Panc1 (cell line): ENCODE measurements around the gene ERN2. TPM values are rescaled to one million over a fixed set of nuclear protein-coding genes. Genes with fewer than 3 reads are reported as not detected.
"Not testable (repeated sequence)": the region's sequence is repeated elsewhere in the genome, so short reads cannot be mapped to it uniquely, and the experiment has no call there.

Source experiments
- ATAC-seq: fragments of 200-7000 bp; cut with Tn5 transposase; 2 replicates; pipeline ENCODE4 v1.9.1; 2020; ENCODE audit warnings: mild to moderate bottlenecking, moderate library complexity
- BruUV-seq: library from RNA; stranded (reverse); fragments of 400-500 nt; replicated peaks from 2 replicates; lab custom pipeline; 2021; lab: Mats Ljungman, UMichigan
- CTCF ChIA-PET: fragments of 300-600 bp; sonication (Branson Sonifier 250); formaldehyde crosslinking; loops from one replicate; lab custom pipeline; 2022; ENCODE audit warnings: antibody characterized with exemption; lab: Charles Lee
- POLR2A ChIA-PET: fragments of 300-600 bp; sonication (Branson Sonifier 250); formaldehyde crosslinking; loops from one replicate; lab custom pipeline; 2022; ENCODE audit warnings: antibody characterized with exemption; lab: Charles Lee
- DNase-seq: peaks from one replicate; pipeline ENCODE4 v3.0.0-alpha.2; 2010; ENCODE audit warnings: low read depth, low spot score
- H3K27ac ChIP-seq: 2 replicates; pipeline ENCODE4 v1.5.1; 2011; ENCODE audit warnings: mild to moderate bottlenecking, low read length, inconsistent platforms
- H3K27me3 ChIP-seq: fragments of 200-500 bp; sonication (Bioruptor generic); 2 replicates; pipeline ENCODE4 v1.6.0; 2014; ENCODE audit warnings: low read length, inconsistent platforms; ENCODE audit not compliant: control insufficient read depth, insufficient read depth
- H3K36me3 ChIP-seq: fragments of 200-500 bp; sonication (Bioruptor generic); 2 replicates; pipeline ENCODE4 v1.5.1; 2014; ENCODE audit warnings: inconsistent platforms, mild to moderate bottlenecking, low read length, moderate library complexity; ENCODE audit not compliant: control insufficient read depth, insufficient read depth
- H3K4me1 ChIP-seq: 2 replicates; pipeline ENCODE4 v1.5.1; 2011; ENCODE audit warnings: inconsistent platforms, mild to moderate bottlenecking, low read length, moderate library complexity; ENCODE audit not compliant: control insufficient read depth, insufficient read depth
- H3K4me3 ChIP-seq, 2 experiments: 2 replicates each; pipeline ENCODE4 v1.5.1; 2011 to 2012; ENCODE audit warnings: low read depth in 2 of 2, low read length in 2 of 2, mild to moderate bottlenecking in 2 of 2, inconsistent platforms in 1 of 2, moderate library complexity in 1 of 2
- H3K9me3 ChIP-seq: fragments of 200-500 bp; sonication (Bioruptor generic); 2 replicates; pipeline ENCODE4 v1.5.1; 2014; ENCODE audit warnings: low read depth, mild to moderate bottlenecking, inconsistent platforms, low read length, moderate library complexity; ENCODE audit not compliant: control insufficient read depth, insufficient read depth
- CTCF ChIP-seq: fragments of 450-650 bp; IDR thresholded peaks from 2 replicates; pipeline ENCODE4 v1.5.1; 2017; ENCODE audit warnings: mild to moderate bottlenecking
- POLR2AphosphoS5 ChIP-seq: IDR thresholded peaks from 2 replicates; pipeline ENCODE4 v1.6.1; 2012; ENCODE audit warnings: mild to moderate bottlenecking, low read depth, low read length, moderate library complexity
- REST ChIP-seq, 2 experiments: IDR thresholded peaks; 2 replicates each; pipeline ENCODE4 v1.6.1; 2011 to 2012; ENCODE audit warnings: low read depth in 2 of 2, control low read depth in 1 of 2, low read length in 1 of 2, mild to moderate bottlenecking in 1 of 2, moderate library complexity in 1 of 2; ENCODE audit not compliant: insufficient read depth in 1 of 2
- SIN3A ChIP-seq: IDR thresholded peaks from 2 replicates; pipeline ENCODE4 v1.6.1; 2012; ENCODE audit warnings: low read depth, mild to moderate bottlenecking, low read length, moderate library complexity, borderline replicate concordance; ENCODE audit not compliant: insufficient read depth
- TCF7L2 ChIP-seq: IDR thresholded peaks from 2 replicates; pipeline ENCODE4 v1.6.1; 2011; ENCODE audit warnings: mild to moderate bottlenecking, low read depth, low read length, inconsistent platforms
- in situ Hi-C: cut with HindIII; loops from 2 replicates; pipeline ENCODE4 v1.10.0; 2016; ENCODE audit warnings: low sequenced_read_pairs, low pct_unique_long_range_greater_than_20kb
- intact Hi-C: fragments of 100-400 bp; cut with micrococcal nuclease; formaldehyde crosslinking; loops from one replicate; pipeline ENCODE4 v1.10.0; 2022; ENCODE audit not compliant: unreplicated experiment
- total RNA-seq: library from RNA; stranded (reverse); gene quantifications from one replicate; pipeline ENCODE4 v1.2.1, GENCODE V29; 2021; ENCODE audit not compliant: unreplicated experiment

Gene ERN2
- total RNA-seq, 1 experiment from 2014 or later: not detected

- BruUV-seq: no TSS peak
- intact Hi-C loops: no loop called here
- ChIA-PET CTCF (no interaction called here), POLR2A (no interaction called here)
- no peaks in the 10 kb centered on the region for H3K4me1 ChIP-seq
- H3K36me3 ChIP-seq: no peaks in the 10 kb centered on the region
- ATAC-seq (no peak), DNase-seq (no peak)
- no peak overlapping the region for H3K4me3 ChIP-seq
- no peak overlapping the region for H3K27ac ChIP-seq
- H3K27me3 ChIP-seq: no peaks in the 10 kb centered on the region
- H3K9me3 ChIP-seq: no peaks in the 10 kb centered on the region
- in situ Hi-C loops: no loop called here
- no peak for TF ChIP-seq TCF7L2
- TF ChIP-seq CTCF: no peak
- TF ChIP-seq SIN3A: no peak
- TF ChIP-seq REST (IDR thresholded peaks at IDR 0.05; ENCODE audit: insufficient read depth in 1 of 2, low read depth in 2 of 2, low read length in 1 of 2): no peak
- TF ChIP-seq POLR2AphosphoS5: no peak
These were observed 11.7 kb upstream of the ERN2 start for GRCh38 chr16:23724785-23725131.

- CTCF ChIA-PET: no interaction called here
- BruUV-seq: no TSS peak
- intact Hi-C loops (no loop called here), in situ Hi-C loops (no loop called here)
- POLR2A ChIA-PET: no interaction called here
- no peaks in the 10 kb centered on the region for H3K36me3 ChIP-seq
- H3K4me3 ChIP-seq: no peak overlapping the region
- DNase-seq (no peak), ATAC-seq (no peak)
- TF ChIP-seq TCF7L2: no peak
- TF ChIP-seq POLR2AphosphoS5: no peak
- TF ChIP-seq CTCF: no peak
- no peak for TF ChIP-seq REST (IDR thresholded peaks at IDR 0.05; ENCODE audit: insufficient read depth in 1 of 2, low read depth in 2 of 2, low read length in 1 of 2)
- no peak for TF ChIP-seq SIN3A
- H3K9me3 ChIP-seq: no peaks in the 10 kb centered on the region
- H3K4me1 ChIP-seq: no peaks in the 10 kb centered on the region
- H3K27ac ChIP-seq: no peak overlapping the region
- no peaks in the 10 kb centered on the region for H3K27me3 ChIP-seq
These were observed 11.2 kb upstream of the ERN2 start for GRCh38 chr16:23724096-23724784.

GRCh38 chr16:23722613-23723240, 9.7 kb upstream of the ERN2 start:
- intact Hi-C loops, DNase-seq, H3K27me3 ChIP-seq, POLR2A ChIA-PET, H3K4me1 ChIP-seq, CTCF ChIA-PET, in situ Hi-C loops, H3K36me3 ChIP-seq, H3K4me3 ChIP-seq, H3K27ac ChIP-seq, H3K9me3 ChIP-seq, ATAC-seq, BruUV-seq: not testable (repeated sequence)
